Mesenteric fat pad (tissue), 1 donor: ENCODE data around the gene ACTN1. TPM values are rescaled to one million over a fixed set of nuclear protein-coding genes. Genes with fewer than 3 reads are reported as not detected.

Source experiments
- DNase-seq: peaks from one replicate; pipeline ENCODE4 v3.0.0-alpha.2; 2020; ENCODE audit warnings: low spot score
- total RNA-seq: library from RNA; stranded (reverse); fragmentation: NEBNext Ultra II Directional; extraction: Animal tissue kit (Norgen Biotek cat#: 25700); gene quantifications from one replicate; pipeline ENCODE4 v1.2.1, GENCODE V29; 2021
- donor health status: DM: yes; HTN: yes; CAD: no.

The ACTN1 gene
- total RNA-seq, 1 donor from 2014 or later = 215 TPM

DNA sequence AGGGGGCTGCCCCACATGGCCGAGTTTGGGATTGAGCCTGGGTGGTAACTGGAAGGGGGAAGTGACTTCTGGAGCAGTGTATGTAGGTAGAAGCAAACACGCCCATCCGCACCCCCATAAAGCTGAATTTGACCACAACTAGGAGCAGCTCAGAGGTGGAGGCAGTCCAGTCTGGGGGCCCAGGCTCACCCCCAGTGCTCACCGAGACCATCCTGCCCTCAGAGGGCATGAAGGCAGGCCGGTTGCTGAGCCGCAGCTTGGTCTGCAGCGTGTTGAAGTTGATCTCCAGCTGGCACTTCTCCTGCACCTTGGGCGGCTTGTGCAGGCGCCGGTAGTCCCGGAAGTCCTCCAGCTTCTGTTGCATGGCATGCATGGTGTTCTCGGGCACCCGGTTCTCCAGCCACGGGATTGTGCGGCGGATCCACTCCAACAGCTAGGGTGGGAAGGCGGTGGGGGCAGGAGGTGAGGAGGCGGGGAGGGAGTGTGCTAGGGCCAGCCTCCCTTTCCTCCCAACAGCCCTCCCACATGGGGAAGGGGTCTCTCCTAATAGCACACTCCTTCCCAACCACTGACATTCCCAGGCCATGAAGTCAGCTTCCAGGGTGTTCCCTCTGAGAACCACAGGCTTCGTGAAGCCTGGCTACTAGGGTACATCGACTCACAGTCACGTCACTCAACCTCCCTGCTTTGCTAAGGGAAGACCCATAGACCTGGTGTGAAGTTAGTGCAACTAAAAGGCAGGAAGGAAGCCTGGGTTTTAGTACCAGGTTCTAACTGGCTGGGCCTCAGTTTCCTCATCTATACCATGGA is 87.0 kb downstream of the ACTN1 start:
- no peak for DNase-seq

DNA sequence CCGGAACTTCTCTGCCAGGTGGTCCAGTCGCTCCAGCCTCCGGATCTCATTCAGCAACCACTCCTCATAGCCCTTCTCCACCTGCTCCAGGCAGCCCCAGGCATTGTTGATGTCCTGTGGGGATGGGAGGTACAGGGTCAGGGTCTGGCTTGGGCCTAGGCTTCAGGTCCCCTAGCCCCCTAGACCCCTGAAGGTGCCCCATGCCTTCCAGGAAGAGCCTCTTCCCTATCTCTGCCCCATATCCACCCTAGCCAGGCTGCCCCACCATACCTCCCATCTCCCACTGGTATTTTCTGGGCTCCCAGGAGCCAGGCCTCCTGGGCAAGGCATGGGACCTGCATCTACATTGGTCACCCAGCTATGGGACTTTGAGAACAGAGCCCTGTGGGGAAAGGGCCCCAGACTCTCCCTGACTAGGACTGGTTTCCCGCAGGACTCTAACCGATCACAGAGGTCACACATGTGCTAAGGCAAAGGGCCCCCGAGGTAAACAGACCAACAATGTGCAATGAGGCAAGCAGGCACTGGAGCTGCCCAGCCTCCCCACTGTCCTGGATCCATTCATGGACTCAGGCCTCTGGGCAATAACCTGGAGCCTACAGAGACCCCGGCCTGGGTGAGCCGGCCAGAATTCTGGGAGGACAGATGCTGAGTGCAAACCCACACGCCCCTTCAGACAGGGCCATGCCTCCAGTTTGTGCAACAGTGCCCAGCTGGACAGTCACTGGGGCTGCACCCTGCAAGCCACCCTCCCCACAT is 88.8 kb downstream of the ACTN1 start:
- DNase-seq = peak; percentile 68

DNA sequence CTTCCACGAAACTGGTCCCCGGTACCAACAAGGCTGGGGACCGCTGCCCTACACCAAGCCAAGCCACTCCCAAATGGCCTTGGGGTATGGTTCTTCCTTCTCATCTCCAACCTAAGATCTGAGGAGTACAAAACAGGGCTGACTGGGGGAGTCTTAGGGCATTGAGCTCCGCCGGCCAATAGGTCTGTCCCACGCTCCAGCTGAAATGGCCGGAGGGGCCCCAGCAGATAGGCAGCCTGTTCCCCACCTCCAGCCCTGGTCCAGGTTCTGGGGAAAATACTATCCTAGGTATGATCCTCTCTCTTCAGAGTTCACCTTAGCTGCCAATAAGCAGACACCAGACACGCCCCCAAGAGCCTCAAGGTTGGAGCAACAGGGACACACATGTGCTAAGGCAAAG is 90.2 kb downstream of the ACTN1 start:
- DNase-seq = no peak

DNA sequence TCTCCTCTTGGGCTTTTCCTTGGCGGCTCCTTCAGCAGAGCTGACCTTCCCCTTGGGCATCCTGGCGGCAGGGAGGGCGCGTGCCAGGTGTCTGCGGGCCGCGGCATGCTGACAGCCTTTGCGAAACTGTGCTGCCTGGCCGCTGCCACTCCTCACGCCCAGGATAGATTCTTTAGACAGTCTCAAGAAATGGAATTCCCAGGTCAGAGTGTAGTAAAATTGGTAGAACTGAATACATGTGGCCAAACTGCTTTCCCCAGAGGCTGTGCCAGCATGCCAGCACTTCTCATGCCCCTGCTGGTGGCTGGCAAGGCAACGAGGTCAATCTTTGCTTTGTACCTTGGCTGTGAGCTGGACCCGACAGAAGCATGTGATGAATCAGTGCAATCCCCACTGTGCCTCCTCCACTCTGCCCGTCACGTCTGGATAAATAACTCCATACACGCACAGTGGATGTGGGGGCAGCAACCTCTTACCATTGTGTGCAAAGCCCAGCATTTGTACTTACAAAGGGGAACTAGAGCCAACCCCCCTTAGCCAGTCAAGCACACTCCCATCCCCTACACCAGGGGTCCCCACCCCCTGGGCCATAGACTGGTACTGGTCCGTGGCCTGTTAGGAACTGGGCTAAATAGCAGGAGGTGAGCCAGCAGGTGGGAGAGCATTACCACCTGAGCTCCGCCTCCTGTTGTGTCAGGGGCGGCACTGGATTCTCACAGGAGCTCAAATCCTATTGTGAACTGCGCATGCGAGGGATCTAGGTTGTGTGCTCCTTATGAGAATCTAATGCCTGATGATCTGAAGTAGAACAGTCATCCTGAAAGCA is 90.9 kb downstream of the ACTN1 start:
- no peak for DNase-seq

DNA sequence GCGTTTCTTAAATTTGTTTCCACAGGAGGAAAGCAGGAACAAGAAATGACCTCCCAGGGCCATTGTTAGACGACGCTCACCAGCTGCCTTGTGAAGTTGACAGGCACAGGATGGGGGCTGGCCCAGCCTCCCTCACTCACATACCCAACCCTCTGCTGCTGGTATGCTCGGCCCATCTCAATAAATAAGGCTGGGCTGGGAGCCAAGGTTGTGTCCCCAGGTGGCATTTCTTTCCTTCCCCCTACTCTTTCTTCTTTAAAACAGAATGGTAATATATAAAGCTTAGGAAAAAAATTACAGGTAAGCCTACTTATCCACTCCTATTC is 93.0 kb downstream of the ACTN1 start:
- no peak for DNase-seq

DNA sequence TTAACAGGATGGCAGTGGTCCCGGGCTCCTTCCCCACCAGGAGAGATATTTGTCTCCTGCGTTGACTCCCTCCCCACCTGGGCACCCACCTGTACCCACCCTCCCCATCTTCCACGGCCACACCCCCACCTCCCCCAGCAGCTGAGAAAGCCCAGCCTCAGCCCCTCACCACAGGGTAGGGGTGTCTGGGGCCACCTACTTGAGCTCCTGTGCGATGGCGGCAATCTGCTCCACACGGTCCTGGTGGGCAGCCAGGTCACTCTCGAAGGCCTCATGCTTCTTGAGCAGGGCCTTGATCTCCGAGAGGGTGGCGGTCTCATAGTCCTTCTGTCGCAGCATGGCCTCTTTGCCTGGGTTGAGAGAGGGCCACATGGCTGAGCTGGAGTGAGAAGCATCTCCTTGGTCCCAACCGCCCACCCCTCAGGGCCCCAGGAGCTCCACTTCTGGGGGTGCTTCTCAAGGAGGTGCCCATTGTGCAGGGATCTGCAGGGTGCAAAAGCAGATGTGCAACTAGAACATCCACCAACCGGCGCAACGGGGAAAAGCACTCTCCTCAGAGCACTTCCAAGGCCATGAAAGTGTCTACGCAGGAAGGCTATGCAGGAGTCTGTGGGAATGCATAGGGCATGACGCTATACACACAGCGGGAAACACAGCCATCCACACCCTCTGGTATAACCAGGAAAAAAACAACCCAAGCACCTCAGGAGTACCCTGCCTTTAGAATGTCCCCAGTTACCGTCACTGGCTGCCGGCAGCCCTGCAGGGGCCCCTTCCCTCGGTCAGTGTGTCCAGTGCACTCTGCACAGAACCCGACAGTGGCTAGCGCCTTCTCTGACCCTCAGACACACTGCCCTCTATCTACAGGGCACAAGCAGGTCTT is 93.6 kb downstream of the ACTN1 start:
- DNase-seq = no peak

DNA sequence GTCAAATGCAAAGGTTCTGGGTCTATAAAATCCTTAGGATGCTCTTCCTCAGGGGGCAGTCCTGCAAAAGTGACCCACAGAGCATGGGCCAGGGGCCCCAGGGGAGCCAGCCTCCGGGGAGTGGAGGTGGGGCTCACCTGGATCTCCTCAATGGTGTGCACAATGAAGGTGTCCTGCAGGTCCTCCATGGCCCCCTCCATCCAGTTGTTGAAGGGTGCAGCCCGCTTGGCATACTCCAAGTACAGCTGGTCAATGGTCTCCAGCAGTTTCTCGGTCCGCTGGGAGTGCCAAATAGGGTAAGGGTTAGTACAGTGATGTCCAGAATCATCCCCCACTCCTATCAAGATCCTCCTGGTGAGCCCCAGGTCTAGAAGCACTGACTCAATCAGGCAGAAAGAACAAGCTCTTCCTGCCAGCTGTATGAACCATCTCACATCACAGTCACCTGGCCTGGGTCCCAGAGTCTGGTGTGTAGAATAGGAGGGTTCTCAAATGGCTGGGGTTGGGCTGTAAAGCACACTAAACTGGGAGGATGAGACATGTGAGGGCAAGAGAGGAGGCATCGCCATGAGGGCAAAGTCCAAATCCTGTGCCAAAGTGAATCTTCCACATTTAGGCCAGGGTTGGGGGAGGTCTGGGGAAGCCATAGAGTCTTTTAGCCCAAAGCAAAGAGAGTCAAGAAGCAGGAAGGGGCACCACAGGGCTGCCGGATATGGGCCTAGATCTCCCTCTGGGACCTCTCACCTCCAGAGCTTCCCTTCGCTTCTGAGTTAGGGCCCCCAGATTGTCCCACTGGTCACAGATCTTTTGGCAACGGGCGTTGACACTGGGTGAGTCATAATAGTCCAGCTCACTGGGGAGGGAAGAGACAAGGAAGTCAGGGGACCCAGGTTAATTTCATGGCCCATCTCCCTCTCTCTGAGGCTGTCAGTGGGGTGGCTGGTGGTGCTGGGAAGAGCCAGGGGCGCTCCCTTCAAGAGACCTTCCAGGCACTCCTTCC is 94.8 kb downstream of the ACTN1 start:
- no peak for DNase-seq

DNA sequence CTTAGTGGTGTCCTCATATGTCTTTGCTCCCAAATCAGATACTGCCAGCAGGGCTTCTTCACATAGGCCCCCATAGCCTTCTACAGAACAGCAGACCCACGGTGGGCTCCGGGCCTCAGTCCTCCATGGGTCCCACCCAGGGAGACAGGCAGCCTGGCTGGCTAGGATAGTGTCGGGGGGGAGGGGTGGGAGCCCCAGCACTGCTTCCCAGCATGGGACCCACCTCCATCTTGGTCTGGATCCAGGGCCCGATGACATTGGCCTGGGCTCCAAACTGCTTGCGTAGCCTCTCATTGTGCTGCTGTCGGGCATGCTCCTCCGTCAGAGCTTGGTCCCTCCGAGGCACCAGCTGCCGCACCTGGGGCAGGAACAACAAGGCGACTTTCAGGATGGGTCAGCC is 96.9 kb downstream of the ACTN1 start:
- DNase-seq = peak; percentile 60

DNA sequence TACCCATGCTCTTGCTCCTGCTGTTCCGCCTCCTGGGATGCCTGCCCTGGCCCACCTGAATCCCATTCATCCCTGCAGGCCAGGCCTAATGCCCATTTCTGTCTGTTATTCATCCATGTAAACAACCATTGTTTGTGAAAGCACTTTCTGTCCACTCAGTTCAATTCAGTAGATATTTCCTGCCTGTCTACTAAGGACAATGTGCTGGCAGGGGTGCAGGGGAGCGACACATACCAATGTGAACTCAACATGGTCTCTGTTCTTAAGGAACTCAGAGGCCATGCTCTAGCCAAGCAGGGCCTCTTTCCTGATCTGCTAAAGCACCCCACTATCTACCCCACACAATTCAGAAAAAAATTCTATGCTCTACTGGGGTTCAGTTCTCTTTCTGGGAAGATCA is 97.7 kb downstream of the ACTN1 start:
- DNase-seq = peak; percentile 35

DNA sequence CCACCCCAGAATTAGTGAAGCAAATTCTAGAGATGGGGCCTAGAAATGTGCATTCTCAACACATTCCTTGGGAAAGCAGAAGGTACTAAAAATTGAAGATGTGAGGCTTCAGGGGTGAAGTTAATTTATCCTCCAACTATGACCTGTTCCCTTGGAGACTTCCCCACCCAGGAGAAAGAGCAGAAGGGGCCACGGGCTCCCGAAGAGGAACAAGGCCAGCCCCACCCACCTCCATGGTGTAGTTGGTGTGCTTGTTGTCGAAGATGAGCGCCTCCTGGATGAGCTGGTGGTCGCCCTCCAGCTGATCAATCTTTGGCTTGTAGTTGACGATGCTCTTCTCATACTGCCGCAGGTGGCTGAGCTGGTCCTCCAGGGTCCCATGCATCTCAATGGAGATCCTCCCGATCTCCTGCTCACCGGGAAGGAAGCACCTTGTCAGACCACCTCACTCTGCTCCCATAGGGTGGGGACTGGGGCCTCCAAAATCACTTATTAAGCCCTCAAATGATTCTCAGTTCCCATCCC is 98.5 kb downstream of the ACTN1 start:
- peak; percentile 47 for DNase-seq

DNA sequence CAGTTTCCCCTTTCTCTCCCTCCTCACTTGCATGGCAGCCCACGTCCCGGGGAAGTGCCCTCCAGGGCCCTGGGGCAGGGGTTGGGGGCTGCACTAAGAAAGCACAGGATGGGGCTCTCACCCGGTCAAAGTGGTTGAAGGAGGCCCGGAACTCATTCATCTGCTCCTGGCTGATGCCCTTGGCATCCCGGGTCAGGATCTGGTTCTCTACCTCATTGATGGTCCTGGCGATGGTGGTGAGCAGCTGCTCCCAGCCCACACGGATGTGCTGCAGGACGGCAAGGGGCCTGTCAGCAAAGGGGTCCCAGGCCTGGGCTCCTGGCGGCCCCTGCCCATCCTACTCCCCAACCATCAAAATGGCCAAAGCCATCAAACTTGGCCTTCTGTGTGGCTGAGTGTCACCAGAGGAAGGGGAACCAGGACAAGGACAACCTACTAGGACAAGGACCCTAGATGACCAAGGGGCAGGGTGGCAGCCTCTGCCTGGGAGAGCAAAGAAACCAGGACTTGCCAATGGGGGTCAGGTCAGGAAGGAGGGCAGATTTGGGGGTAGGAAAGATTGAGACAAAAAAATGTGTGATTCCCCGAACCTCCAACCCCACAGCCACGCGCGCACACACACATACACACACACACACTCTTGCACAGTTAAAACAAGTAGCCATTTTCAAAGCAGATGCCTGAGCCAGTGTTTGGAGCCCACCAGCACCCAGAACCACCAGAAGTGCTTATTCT is 99.1 kb downstream of the ACTN1 start:
- peak; percentile 83 for DNase-seq

DNA sequence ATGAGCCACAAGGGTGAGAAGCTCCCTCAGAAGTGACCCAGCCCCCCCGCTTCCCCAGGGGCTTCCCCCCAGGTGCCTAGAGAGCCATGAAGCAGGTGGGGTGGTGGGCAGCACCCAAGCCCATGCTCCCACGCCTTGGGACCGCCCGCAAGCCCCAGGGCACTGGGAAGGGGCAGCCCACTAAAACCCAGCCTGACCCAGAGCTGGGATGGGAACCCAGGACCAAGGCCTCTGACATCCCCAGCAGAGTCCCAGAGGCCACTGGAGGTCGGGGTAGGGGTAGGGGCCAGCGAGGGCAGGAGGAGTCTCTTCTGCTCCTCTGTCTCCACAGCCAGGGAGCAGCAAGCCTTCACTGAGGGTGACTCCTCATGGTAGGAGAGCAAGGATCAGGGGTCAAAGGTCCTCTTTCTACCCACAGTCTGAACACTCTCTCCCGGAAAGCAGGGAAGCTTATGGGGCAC is 99.8 kb downstream of the ACTN1 start:
- peak; percentile 47 for DNase-seq

DNA sequence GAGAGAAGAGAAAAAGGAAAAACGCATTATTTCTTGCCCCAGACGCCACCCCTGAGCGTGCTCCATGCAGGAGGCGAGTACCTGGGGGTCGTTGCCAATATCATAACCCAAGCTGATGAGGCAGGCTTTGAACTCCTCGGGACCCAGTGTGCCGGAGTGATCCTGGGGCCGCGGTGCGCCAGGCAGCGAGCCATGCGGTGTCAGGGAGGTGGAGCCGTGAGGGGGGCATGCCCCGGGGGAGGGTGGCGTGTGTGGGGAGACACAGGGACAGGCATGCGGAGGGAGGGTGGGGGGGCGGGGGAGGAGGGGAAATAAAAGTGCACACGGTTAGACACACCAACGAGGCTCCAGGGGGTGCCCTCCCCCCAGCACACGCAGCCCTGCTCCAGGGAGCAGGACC is 100.2 kb downstream of the ACTN1 start:
- peak; percentile 64 for DNase-seq

DNA sequence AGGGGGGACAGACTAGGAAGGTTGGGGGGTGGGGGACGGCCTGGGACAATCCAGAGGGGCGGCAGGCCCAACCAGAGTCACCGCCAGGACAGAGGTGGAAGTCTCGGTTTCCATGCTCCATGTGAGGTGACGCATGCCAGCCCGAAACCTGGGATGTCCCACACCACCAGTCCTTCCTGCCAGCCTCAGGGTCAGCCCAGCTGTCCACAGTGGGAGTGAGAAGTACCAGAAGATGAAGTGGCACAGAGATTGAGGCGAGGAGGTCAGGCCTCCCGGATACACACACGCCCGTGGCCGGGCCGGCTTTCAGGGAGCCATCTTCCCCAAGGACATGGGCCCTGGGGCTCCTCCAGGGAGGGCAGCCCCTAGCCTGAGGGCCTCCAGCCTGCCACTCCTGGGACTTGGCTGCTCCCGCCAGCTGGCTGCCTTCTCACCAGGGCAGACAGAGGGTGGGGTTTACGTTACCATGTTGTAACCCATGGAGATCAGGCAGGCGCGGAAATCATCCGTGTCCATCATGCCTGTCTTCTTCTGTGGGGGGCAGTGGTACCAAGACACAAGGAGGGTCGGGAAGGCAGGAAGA is 101.0 kb downstream of the ACTN1 start:
- DNase-seq = peak; percentile 88

DNA sequence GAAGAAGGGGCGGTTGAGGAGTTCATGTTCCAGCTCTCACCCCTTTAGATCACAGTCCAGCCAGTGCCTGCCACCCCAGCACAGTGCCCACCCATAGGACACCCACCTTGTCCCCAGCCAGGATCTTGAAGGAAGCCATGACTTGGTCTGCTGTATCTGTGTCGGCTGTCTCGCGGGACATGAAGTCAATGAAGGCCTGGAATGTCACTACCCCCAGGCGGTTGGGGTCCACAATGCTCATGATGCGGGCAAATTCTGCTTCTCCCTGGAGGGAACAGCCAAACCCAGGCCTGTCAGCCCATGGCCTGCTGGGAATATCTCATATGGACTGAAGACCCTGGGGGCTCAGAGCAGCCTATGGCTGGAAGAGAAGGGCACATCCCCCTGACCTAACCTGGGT is 102.1 kb downstream of the ACTN1 start:
- peak; percentile 80 for DNase-seq

DNA sequence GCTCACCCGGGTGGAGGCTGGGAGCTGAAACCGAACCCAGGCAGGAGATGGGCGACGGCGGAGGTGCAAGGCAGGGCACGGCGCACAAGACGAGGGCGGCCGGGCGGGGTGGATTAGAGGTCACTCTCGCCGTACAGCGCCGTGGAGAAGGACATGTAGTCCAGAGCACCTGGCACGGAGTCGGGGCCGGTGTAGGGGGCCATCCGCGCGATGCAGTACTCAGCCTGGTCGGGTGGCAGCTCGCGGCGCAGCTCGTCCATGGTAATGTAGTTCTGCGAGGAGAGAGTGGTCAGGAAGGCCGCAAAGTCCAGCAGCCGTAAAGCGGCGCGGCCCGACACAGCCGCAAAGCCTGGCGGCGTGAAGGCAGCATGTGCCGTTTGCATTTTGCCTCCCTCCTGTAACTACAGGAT is 104.4 kb downstream of the ACTN1 start:
- DNase-seq = peak; percentile 85

DNA sequence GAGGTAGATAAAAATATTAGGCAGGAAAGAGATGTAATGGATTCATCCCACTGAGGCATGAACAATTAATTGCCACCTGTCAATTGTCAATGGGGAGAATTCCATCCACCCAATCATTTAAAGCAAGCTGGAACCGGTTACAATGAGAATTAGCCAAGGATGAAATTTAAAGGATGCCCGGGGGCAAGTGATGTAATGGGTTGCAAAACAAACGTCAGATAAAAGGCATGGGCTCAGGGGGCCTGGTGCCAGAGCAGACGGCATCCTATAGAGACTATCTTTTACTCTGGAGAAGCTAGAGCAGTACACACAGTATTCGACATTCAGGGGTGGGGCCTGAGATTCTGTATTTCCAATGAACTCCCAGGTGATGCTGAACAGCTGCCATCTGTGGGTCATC is 105.7 kb downstream of the ACTN1 start:
- peak; percentile 37 for DNase-seq

DNA sequence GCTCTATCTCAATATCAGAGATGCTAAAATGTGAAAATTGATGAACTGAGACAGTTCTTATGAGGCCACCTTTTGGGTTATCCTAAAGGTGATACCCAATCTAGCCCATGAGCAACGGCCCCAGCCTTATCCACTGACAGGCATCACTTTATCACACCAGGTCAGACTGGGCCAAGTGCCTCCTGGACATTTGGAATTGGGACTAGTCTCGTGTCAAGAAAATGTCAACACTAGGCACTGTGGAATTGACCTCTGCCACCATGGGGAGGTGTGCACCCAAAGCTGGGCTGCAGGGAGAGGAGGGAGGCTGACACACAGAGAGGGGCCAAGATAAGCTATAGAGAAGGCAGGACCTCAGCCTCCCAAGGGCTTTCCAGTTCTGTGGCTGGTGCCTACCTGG is 107.7 kb downstream of the ACTN1 start:
- DNase-seq = peak; percentile 55
